Endothelial cell of umbilical vein (primary cell): ENCODE data around the gene GNG3. TPM values are rescaled to one million over a fixed set of nuclear protein-coding genes. Genes with fewer than 3 reads are reported as not detected.

Experiments
- BruUV-seq: library from RNA; stranded (reverse); fragments of 400-500 nt; replicated peaks from 2 replicates; lab custom pipeline; 2021; lab: Mats Ljungman, UMichigan
- CTCF ChIA-PET: fragments of 300-600, 350-600 bp; sonication (Branson Sonifier 250); formaldehyde crosslinking; loops from one replicate; lab custom pipeline; 2021; ENCODE audit warnings: antibody characterized with exemption, inconsistent platforms; lab: Charles Lee
- POLR2A ChIA-PET: fragments of 300-600, 350-600 bp; sonication (Branson Sonifier 250); formaldehyde crosslinking; loops from one replicate; lab custom pipeline; 2021; ENCODE audit warnings: antibody characterized with exemption, inconsistent platforms; lab: Charles Lee
- DNase-seq: peaks from one replicate; pipeline ENCODE4 v3.0.0-alpha.2; 2011; ENCODE audit warnings: low read depth, low spot score
- FAIRE-seq: peaks from 2 replicates; lab custom pipeline; 2011; peaks lifted over from hg19 to GRCh38; lab: Jason Lieb, UNC
- H2AFZ ChIP-seq: 2 replicates; pipeline ENCODE4 v1.6.0; 2012; ENCODE audit warnings: low read depth, low read length, control low read depth, inconsistent platforms
- H3K27ac ChIP-seq: 2 replicates; pipeline ENCODE4 v1.5.1; 2011; ENCODE audit warnings: low read depth, mild to moderate bottlenecking, control low read depth, low read length, moderate library complexity; ENCODE audit not compliant: insufficient read depth
- H3K27me3 ChIP-seq, 2 experiments: 2 replicates each; pipeline versions ENCODE4 v1.6.0 to v1.6.1; 2011; ENCODE audit warnings: low read length in 2 of 2, mixed read lengths in 1 of 2; ENCODE audit not compliant: control insufficient read depth in 2 of 2, insufficient read depth in 2 of 2
- H3K36me3 ChIP-seq, 2 experiments: 2 replicates in 1 of 2; 3 replicates in 1 of 2; pipeline ENCODE4 v1.5.1; 2011; ENCODE audit warnings: low read length in 2 of 2, mild to moderate bottlenecking in 1 of 2, moderate library complexity in 1 of 2; ENCODE audit not compliant: control insufficient read depth in 2 of 2, insufficient read depth in 2 of 2; ENCODE audit errors: extremely low read depth in 1 of 2
- H3K4me1 ChIP-seq: 3 replicates; pipeline ENCODE4 v1.5.1; 2011; ENCODE audit warnings: mild to moderate bottlenecking, low read length; ENCODE audit not compliant: control insufficient read depth, insufficient read depth; ENCODE audit errors: extremely low read depth
- H3K4me2 ChIP-seq: 2 replicates; pipeline ENCODE4 v1.6.1; 2011; ENCODE audit warnings: low read length, control low read depth, mixed read lengths; ENCODE audit not compliant: insufficient read depth
- H3K4me3 ChIP-seq, 3 experiments: fragments of 200-600 bp in 1 of 3; sonication (generic), shearing (Covaris generic) in 1 of 3; replicated peaks in 1 of 3; 2 replicates each; pipeline ENCODE4 v1.5.1; 2011 to 2016; ENCODE audit warnings: control low read depth in 3 of 3, low read length in 3 of 3, mild to moderate bottlenecking in 2 of 3, inconsistent platforms in 1 of 3, low read depth in 1 of 3, moderate library complexity in 1 of 3; ENCODE audit not compliant: insufficient read depth in 1 of 3
- H3K79me2 ChIP-seq: 2 replicates; pipeline ENCODE4 v1.6.0; 2012; ENCODE audit warnings: low read length, inconsistent platforms; ENCODE audit not compliant: control insufficient read depth, insufficient read depth
- H3K9ac ChIP-seq: replicated peaks from 2 replicates; pipeline ENCODE3; 2011; ENCODE audit warnings: low read length, control low read depth; ENCODE audit not compliant: insufficient read depth; ENCODE audit errors: extremely low read depth
- H3K9me1 ChIP-seq: replicated peaks from 3 replicates; pipeline ENCODE4 v1.6.0; 2011; ENCODE audit warnings: mild to moderate bottlenecking, low read length; ENCODE audit not compliant: control insufficient read depth, insufficient read depth; ENCODE audit errors: extremely low read depth
- H3K9me3 ChIP-seq: replicated peaks from 2 replicates; pipeline ENCODE4 v1.5.1; 2012; ENCODE audit warnings: low read length, inconsistent platforms; ENCODE audit not compliant: control insufficient read depth, insufficient read depth
- H4K20me1 ChIP-seq: replicated peaks from 2 replicates; pipeline ENCODE3; 2011; ENCODE audit warnings: mild to moderate bottlenecking, low read length; ENCODE audit not compliant: control insufficient read depth, insufficient read depth; ENCODE audit errors: extremely low read depth
- CTCF ChIP-seq, 2 donors: IDR thresholded peaks; 1 replicate in 1 of 2; 2 replicates in 1 of 2; pipeline ENCODE4 v1.5.1; 2011; ENCODE audit warnings: low read length in 2 of 2, mild to moderate bottlenecking in 2 of 2, moderate library complexity in 2 of 2, control low read depth in 1 of 2, inconsistent platforms in 1 of 2, low read depth in 1 of 2; ENCODE audit not compliant: insufficient read depth in 1 of 2; ENCODE audit errors: extremely low read depth in 1 of 2
- EZH2 ChIP-seq: IDR thresholded peaks from 2 replicates; pipeline ENCODE4 v1.6.1; 2012; ENCODE audit warnings: borderline replicate concordance, low read depth, mild to moderate bottlenecking, moderate library complexity, low read length, inconsistent platforms; ENCODE audit not compliant: severe bottlenecking
- FOS ChIP-seq: IDR thresholded peaks from 2 replicates; pipeline ENCODE4 v1.6.1; 2011; ENCODE audit warnings: mild to moderate bottlenecking, low read length, moderate library complexity, borderline replicate concordance; ENCODE audit not compliant: insufficient read depth
- GATA2 ChIP-seq: IDR thresholded peaks from 2 replicates; pipeline ENCODE4 v1.7.0; 2011; ENCODE audit warnings: low read depth, mild to moderate bottlenecking, moderate library complexity, mixed read lengths, low read length; ENCODE audit not compliant: insufficient read length, insufficient read depth
- MAX ChIP-seq: IDR thresholded peaks from 2 replicates; pipeline ENCODE4 v1.6.1; 2011; ENCODE audit not compliant: insufficient read depth, insufficient read length
- MYC ChIP-seq: IDR thresholded peaks from one replicate; pipeline ENCODE4 v1.6.1; 2011; ENCODE audit warnings: mild to moderate bottlenecking, low read depth, low read length
- POLR2AphosphoS5 ChIP-seq: IDR thresholded peaks from 2 replicates; pipeline ENCODE4 v1.6.1; 2012; ENCODE audit warnings: low read depth, mild to moderate bottlenecking, control low read depth, low read length, moderate library complexity; ENCODE audit not compliant: insufficient read depth
- dilution Hi-C: fragments of 300-500 bp; cut with MboI; formaldehyde crosslinking; loops from one replicate; pipeline ENCODE4 v1.15.0; 2019; ENCODE audit warnings: low sequenced_read_pairs; ENCODE audit not compliant: extremely low pct_ligation_motif_present
- intact Hi-C: fragments of 100-400 bp; cut with micrococcal nuclease; formaldehyde crosslinking; loops from one replicate; pipeline ENCODE4 v1.10.0; 2022
- polyA plus RNA-seq, 4 experiments: library from polyadenylated mRNA; depleted of rRNA in 3 of 4; stranded (reverse) in 3 of 4; unstranded in 1 of 4; fragments of >200 nt; gene quantifications; 2 replicates each; pipeline versions ENCODE4 v1.2.1 to v1.2.3, GENCODE V29; 2011 to 2012; ENCODE audit warnings: missing spikeins in 1 of 4
- total RNA-seq: library from RNA; stranded (reverse); gene quantifications from 2 replicates; pipeline ENCODE4 v1.2.3, GENCODE V29; 2021

Gene GNG3
- total and polyA plus RNA-seq, 2 donors (not counting 3 experiments of a cell fraction or from before 2014, with no cell fraction given): not detected

- Histone ChIP-seq H3K4me1 (peaks cover 15% of the 10 kb centered on the region), H3K36me3 (peaks cover 1 to 12% of the 10 kb centered on the region in 2 experiments), H3K27ac (peak overlapping the region; percentile 67), H3K9me1 (no peaks in the 10 kb centered on the region), H3K4me2 (peak overlapping the region; percentile 93), H4K20me1 (no peaks in the 10 kb centered on the region), H3K9me3 (no peaks in the 10 kb centered on the region), H3K4me3 (peak overlapping the region; percentile 71 to 99 (median 94)), H3K9ac (peak overlapping the region; percentile 82), H3K79me2 (peaks cover 69% of the 10 kb centered on the region), H3K27me3 (no peaks in the 10 kb centered on the region), H2AFZ (peak overlapping the region; percentile 86)
- DNase-seq: peak; percentile 98
- CTCF ChIA-PET: interaction anchor here (1.0 to 4.5 kb wide), 7 partner anchors 14 to 153 kb away, joined by 3 to 39 read pairs (median 5); partner anchors contain the start of genes SLC3A2, TAF6L, TMEM179B and ZBTB3
- intact Hi-C loops: loop anchor here (1.0 to 5.0 kb wide), 11 partner anchors 19 to 154 kb away; partner anchors contain the start of genes GANAB, POLR2G, SLC3A2 and TAF6L
- no peak for FAIRE-seq
- TF ChIP-seq FOS (no peak), MYC (no peak), POLR2AphosphoS5 (no peak), CTCF (IDR thresholded peaks at IDR 0.05; ENCODE audit: extremely low read depth in 1 of 2, insufficient read depth in 1 of 2, low read depth in 1 of 2, low read length in 2 of 2) (no peak), EZH2 (no peak), GATA2 (no peak), MAX (no peak)
- no TSS peak for BruUV-seq
- dilution Hi-C loops: no loop called here
- POLR2A ChIA-PET: interaction anchor here (0.7 to 3.2 kb wide), 13 partner anchors 9 to 154 kb away, joined by 3 to 25 read pairs (median 5); partner anchors contain the start of genes C11orf98, CSKMT, EEF1G and GANAB
These were observed 20.3 kb downstream of the GNG3 start for GRCh38 chr11:62727872-62728170.
